Adipose tissue (tissue), 3 donors: ENCODE results near the gene PDIA2. TPM values are rescaled to one million over a fixed set of nuclear protein-coding genes. Genes with fewer than 3 reads are reported as not detected.
"Not testable (repeated sequence)": the region's sequence is repeated elsewhere in the genome, so short reads cannot be mapped to it uniquely, and the experiment has no call there.

Experiments
- H3K27ac ChIP-seq: one replicate; pipeline ENCODE4 v1.5.1; 2013; ENCODE audit warnings: low read depth, low read length
- WGBS, 3 donors: extraction: QIAGEN DNeasy Blood & Tissue Kit; methylation state at CpG; one replicate each; pipeline ENCODE4 v1.1.7; 2013; 5-methylcytosine and 5-hydroxymethylcytosine counted together
- polyA plus RNA-seq, 3 donors: library from polyadenylated mRNA; stranded (reverse); fragments of 200-250 nt; gene quantifications; one replicate each; pipeline ENCODE4 v1.2.3, GENCODE V29; 2013
- donor health status: healthy with polysubstance abuse.
- donor health status: Bipolar disorder and iron deficiency.
- donor health status: healthy.

The PDIA2 gene
- polyA plus RNA-seq, 3 donors = 2.1 to 836 (median 6.5) TPM

GRCh38 chr16:316741-317464 lies 33.9 kb downstream of the PDIA2 start:
- no peak overlapping the region for H3K27ac ChIP-seq
- 89 to 96% (median 93%) methylated on average over 19 of the region's 19 CpGs for WGBS, 3 donors

GRCh38 chr16:317583-317982 lies 34.6 kb downstream of the PDIA2 start:
- no peak overlapping the region for H3K27ac ChIP-seq
- 89 to 96% (median 95%) methylated on average over 5 of the region's 5 CpGs for WGBS, 3 donors

GRCh38 chr16:318628-319027 lies 35.7 kb downstream of the PDIA2 start:
- H3K27ac ChIP-seq = no peak overlapping the region
- 82 to 94% (median 94%) methylated on average over 18 to 22 of the region's 22 CpGs for WGBS, 3 donors

- 89 to 93% (median 92%) methylated on average over 5 of the region's 5 CpGs for WGBS, 3 donors
- no peak overlapping the region for H3K27ac ChIP-seq
Observed at GRCh38 chr16:320206-320605, 37.2 kb downstream of the PDIA2 start.

- H3K27ac ChIP-seq = no peak overlapping the region
- WGBS, 3 donors = 72 to 81% (median 78%) methylated on average over 9 of the region's 9 CpGs
Observed at GRCh38 chr16:321532-321931, 38.6 kb downstream of the PDIA2 start.

GRCh38 chr16:322476-323143 lies 39.6 kb downstream of the PDIA2 start:
- WGBS, 3 donors = 88 to 92% (median 88%) methylated on average over 12 to 13 of the region's 13 CpGs
- H3K27ac ChIP-seq = no peak overlapping the region

- H3K27ac ChIP-seq = no peak overlapping the region
- 84 to 90% (median 88%) methylated on average over 17 of the region's 17 CpGs for WGBS, 3 donors
Observed at GRCh38 chr16:324201-324450, 41.2 kb downstream of the PDIA2 start.

GRCh38 chr16:324451-325334 lies 41.7 kb downstream of the PDIA2 start:
- WGBS, 3 donors = 38 to 75% (median 44%) methylated on average over 50 to 55 of the region's 55 CpGs
- no peak overlapping the region for H3K27ac ChIP-seq

- no peak overlapping the region for H3K27ac ChIP-seq
- WGBS, 3 donors = 73 to 91% (median 78%) methylated on average over 28 of the region's 28 CpGs
Observed at GRCh38 chr16:325375-326145, 42.6 kb downstream of the PDIA2 start.

GRCh38 chr16:330741-331140 lies 47.8 kb downstream of the PDIA2 start:
- H3K27ac ChIP-seq = no peak overlapping the region
- 74 to 87% (median 81%) methylated on average over 2 of the region's 2 CpGs for WGBS, 3 donors

- 52 to 83% (median 65%) methylated on average over 5 to 6 of the region's 6 CpGs for WGBS, 3 donors
- H3K27ac ChIP-seq = not testable (repeated sequence)
Observed at GRCh38 chr16:331181-331814, 48.3 kb downstream of the PDIA2 start.

GRCh38 chr16:333406-334094 lies 50.6 kb downstream of the PDIA2 start:
- no peak overlapping the region for H3K27ac ChIP-seq
- 74 to 84% (median 74%) methylated on average over 6 of the region's 6 CpGs for WGBS, 3 donors

GRCh38 chr16:334164-334832 lies 51.3 kb downstream of the PDIA2 start:
- H3K27ac ChIP-seq = not testable (repeated sequence)
- 98 to 99% (median 98%) methylated on average over 5 of the region's 5 CpGs for WGBS, 3 donors

- WGBS, 3 donors = 86 to 91% (median 89%) methylated on average over 11 of the region's 11 CpGs
- H3K27ac ChIP-seq = not testable (repeated sequence)
Observed at GRCh38 chr16:334861-335632, 52.1 kb downstream of the PDIA2 start.

- WGBS, 3 donors = 64 to 94% (median 77%) methylated on average over 11 of the region's 11 CpGs
- H3K27ac ChIP-seq = no peak overlapping the region
Observed at GRCh38 chr16:336269-336668, 53.3 kb downstream of the PDIA2 start.
